ENCODE data around the gene GAS7.

DNA sequence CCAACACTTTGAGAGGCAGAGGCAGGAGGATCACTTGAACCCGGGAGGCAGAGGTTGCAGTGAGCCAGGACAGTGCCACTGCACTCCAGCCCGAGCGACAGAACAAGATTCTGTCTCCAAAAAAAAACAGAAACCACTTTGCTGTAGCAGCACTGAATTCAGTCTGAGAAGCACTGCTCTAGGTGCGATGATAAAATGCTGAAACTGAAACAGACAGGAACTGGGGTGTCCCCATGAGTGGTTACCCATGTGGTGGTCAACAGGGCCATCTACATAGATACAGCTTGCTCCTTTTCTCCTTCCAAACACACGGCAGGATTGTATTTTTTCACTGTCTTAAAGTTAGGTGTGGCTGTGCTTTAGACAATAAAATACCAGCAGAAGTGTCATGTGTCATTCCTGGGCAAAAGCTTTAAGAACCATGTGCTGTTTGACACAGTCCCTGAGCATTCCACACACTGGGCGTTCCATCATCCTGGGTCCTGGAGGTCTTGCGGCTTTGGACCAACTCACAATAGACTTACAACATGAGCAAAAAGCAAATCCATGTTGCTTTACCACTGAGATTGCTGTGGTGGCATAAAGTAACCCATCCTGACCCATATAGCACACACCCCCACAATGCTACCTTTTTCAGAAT is 11.5 kb downstream of the GAS7 start:
- TF ChIP-seq YY1 (IDR thresholded peaks at IDR 0.05; ENCODE audit: borderline replicate concordance in 1 of 3, control insufficient read depth in 1 of 3, extremely low read depth in 1 of 3, insufficient read depth in 3 of 3, insufficient read length in 1 of 3, insufficient replicate concordance in 2 of 3, low read depth in 1 of 3, low read length in 2 of 3) (no peak), SMARCC2 (IDR thresholded peaks at IDR 0.05; ENCODE audit: low read depth) (no peak)
